ENCODE measurements around the gene PCDH9. TPM values are rescaled to one million over a fixed set of nuclear protein-coding genes. Genes with fewer than 3 reads are reported as not detected.

PCDH9 gene
- total RNA-seq, 1 donor from 2014 or later: 1.9 TPM

GRCh38 chr13:66519259-66519658 lies 710.9 kb downstream of the PCDH9 start:
- Mint-ChIP-seq H3K27ac (ENCODE audit: unreplicated experiment) (no peak overlapping the region), H3K36me3 (ENCODE audit: low read depth, unreplicated experiment) (no peaks in the 10 kb centered on the region), H3K4me1 (ENCODE audit: unreplicated experiment) (peaks cover 3% of the 10 kb centered on the region), H3K4me3 (ENCODE audit: unreplicated experiment) (no peak overlapping the region), H3K9me3 (ENCODE audit: unreplicated experiment) (no peaks in the 10 kb centered on the region), H3K27me3 (ENCODE audit: unreplicated experiment) (no peaks in the 10 kb centered on the region)
- no peak for DNase-seq (ENCODE audit: low spot score)
- no peak for TF ChIP-seq CTCF (IDR thresholded peaks at IDR 0.05; ENCODE audit: unreplicated experiment)

GRCh38 chr13:66518068-66518467 lies 712.1 kb downstream of the PCDH9 start:
- DNase-seq (ENCODE audit: low spot score): no peak
- Mint-ChIP-seq H3K4me3 (ENCODE audit: unreplicated experiment) (no peak overlapping the region), H3K9me3 (ENCODE audit: unreplicated experiment) (no peaks in the 10 kb centered on the region), H3K4me1 (ENCODE audit: unreplicated experiment) (peaks cover 3% of the 10 kb centered on the region), H3K36me3 (ENCODE audit: low read depth, unreplicated experiment) (no peaks in the 10 kb centered on the region), H3K27me3 (ENCODE audit: unreplicated experiment) (no peaks in the 10 kb centered on the region), H3K27ac (ENCODE audit: unreplicated experiment) (no peak overlapping the region)
- no peak for TF ChIP-seq CTCF (IDR thresholded peaks at IDR 0.05; ENCODE audit: unreplicated experiment)

- no peak for TF ChIP-seq CTCF (IDR thresholded peaks at IDR 0.05; ENCODE audit: unreplicated experiment)
- no peak overlapping the region for H3K27ac Mint-ChIP-seq (ENCODE audit: unreplicated experiment)
- no peaks in the 10 kb centered on the region for H3K36me3 Mint-ChIP-seq (ENCODE audit: low read depth, unreplicated experiment)
- no peaks in the 10 kb centered on the region for H3K4me1 Mint-ChIP-seq (ENCODE audit: unreplicated experiment)
- no peak for DNase-seq (ENCODE audit: low spot score)
- H3K27me3 Mint-ChIP-seq (ENCODE audit: unreplicated experiment): no peaks in the 10 kb centered on the region
- no peak overlapping the region for H3K4me3 Mint-ChIP-seq (ENCODE audit: unreplicated experiment)
- no peaks in the 10 kb centered on the region for H3K9me3 Mint-ChIP-seq (ENCODE audit: unreplicated experiment)
Observed at GRCh38 chr13:66513728-66514127, 716.4 kb downstream of the PCDH9 start.

GRCh38 chr13:66509175-66509574 lies 721.0 kb downstream of the PCDH9 start:
- Mint-ChIP-seq H3K9me3 (ENCODE audit: unreplicated experiment) (no peaks in the 10 kb centered on the region), H3K36me3 (ENCODE audit: low read depth, unreplicated experiment) (no peaks in the 10 kb centered on the region), H3K4me3 (ENCODE audit: unreplicated experiment) (no peak overlapping the region), H3K27me3 (ENCODE audit: unreplicated experiment) (peaks cover 3% of the 10 kb centered on the region), H3K4me1 (ENCODE audit: unreplicated experiment) (no peaks in the 10 kb centered on the region), H3K27ac (ENCODE audit: unreplicated experiment) (no peak overlapping the region)
- no peak for TF ChIP-seq CTCF (IDR thresholded peaks at IDR 0.05; ENCODE audit: unreplicated experiment)
- DNase-seq (ENCODE audit: low spot score): no peak

GRCh38 chr13:66508153-66508909 lies 721.8 kb downstream of the PCDH9 start:
- no peaks in the 10 kb centered on the region for H3K36me3 Mint-ChIP-seq (ENCODE audit: low read depth, unreplicated experiment)
- H3K9me3 Mint-ChIP-seq (ENCODE audit: unreplicated experiment): no peaks in the 10 kb centered on the region
- peaks cover 3% of the 10 kb centered on the region for H3K27me3 Mint-ChIP-seq (ENCODE audit: unreplicated experiment)
- H3K27ac Mint-ChIP-seq (ENCODE audit: unreplicated experiment): no peak overlapping the region
- no peak for DNase-seq (ENCODE audit: low spot score)
- no peak overlapping the region for H3K4me3 Mint-ChIP-seq (ENCODE audit: unreplicated experiment)
- no peaks in the 10 kb centered on the region for H3K4me1 Mint-ChIP-seq (ENCODE audit: unreplicated experiment)
- TF ChIP-seq CTCF (IDR thresholded peaks at IDR 0.05; ENCODE audit: unreplicated experiment): no peak

All from endothelial cell (in vitro differentiated cells).